ENCODE measurements around the gene JKAMP.
A peak's percentile ranks its signal among the peaks of the same experiment; 100 is the strongest.

The JKAMP gene

DNA sequence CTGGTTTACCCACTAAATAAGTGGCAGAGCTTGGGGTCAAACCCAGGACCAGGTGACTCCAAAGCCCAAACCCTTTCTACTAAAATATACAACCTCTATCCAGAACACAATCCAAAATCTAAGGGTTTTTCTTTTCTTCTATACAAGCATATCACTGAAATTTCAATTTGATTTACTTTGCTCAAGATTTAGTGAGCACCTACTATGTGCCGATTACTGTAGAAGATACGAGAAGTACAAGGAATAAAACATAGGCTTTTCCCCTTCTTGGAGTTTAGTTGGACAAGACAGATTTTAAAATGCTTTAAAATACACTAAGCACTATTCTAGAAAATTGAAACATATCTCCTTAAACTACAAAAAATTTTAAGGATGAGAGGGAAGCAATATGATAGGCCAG lies 2.9 kb upstream of the JKAMP start:
- DNase-seq (ENCODE audit: low read depth, low spot score) = no peak

DNA sequence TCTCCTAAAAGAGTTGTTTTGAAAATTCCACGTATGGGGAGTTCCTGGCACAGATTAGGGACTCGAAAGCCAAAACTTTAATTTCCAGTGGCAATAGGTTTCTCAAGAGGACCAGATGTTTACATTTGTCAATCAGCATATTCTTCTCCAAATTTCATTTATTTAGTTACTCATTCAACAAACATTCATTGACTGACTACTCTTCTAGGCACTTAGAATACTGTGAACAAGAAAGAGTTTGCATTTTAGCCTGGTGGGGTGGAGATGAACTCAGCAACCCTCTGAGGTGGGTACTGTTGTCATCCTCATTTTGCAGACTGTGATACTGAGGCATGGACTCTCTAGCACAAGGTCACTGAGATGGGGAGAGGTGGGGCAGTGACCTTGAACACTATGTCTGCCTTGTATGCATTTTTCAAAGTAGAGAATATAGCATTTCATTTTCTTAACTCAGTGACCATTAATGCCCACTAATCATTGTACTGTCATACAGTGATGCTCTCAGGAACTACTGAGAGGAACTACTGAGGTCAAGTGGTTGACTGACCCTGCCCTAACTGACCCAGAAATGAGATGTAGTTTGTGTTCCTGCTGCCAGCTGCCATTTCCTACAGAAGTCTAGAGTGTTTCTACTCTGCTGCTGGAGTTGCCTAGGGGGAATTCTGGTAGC lies 2.3 kb upstream of the JKAMP start:
- no peak for DNase-seq (ENCODE audit: low read depth, low spot score)

DNA sequence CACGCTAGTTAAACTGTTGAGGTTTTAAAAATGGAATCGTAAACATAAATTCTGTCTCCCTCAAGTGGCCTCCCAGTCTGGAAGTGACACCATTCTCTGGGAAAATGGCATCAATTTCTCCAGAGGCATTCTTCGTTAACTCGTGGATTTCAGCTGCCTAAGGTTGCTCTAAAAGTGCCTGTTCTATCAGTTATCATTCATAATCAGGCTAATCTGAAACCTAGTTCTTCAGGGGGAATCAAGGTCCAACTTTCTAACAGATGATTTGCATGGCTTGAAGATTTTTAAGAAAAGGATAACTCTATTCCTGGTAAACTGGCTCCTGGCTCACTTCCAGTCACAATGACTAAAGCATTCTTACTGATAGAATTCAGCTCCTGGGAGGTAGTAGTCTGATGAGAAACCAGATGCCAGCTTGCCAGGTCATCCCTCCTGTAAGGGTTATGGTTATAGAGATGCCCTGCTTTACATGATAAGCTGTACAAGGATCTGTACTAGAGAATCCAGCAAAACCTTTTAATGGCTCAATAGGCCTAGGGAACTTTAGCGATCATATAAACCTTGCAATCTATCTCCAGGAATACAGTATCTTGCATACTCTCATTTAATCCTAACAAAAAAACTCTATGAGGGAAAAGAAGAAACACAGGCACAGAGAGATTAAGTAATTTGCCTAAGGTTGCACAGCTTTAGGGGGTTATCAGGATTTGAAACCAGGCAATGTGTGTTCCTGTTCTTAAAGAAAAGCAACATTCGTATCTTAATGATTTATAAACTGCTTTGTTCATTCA lies 1.6 kb upstream of the JKAMP start:
- no peak for DNase-seq (ENCODE audit: low read depth, low spot score)

DNA sequence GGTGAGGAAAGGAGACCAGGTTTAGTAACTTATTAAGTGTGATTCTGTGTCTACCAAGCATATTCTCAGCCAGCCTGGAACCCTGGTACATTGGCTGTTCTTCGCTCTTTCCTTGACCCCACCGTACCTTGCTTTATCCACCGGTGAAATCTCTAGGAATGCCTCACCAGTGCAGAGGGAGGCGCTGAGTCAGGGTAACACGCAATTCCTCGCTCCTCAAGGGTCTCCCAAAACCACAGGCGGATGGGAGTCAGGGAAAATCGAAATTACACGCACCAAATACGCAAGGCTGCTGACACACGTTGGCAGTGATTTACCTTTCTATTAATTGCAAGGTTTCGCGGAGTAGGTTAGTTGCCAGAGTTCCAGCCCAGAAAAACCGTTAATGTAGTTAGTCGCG lies 954 bp upstream of the JKAMP start:
- DNase-seq (ENCODE audit: low read depth, low spot score) = no peak

DNA sequence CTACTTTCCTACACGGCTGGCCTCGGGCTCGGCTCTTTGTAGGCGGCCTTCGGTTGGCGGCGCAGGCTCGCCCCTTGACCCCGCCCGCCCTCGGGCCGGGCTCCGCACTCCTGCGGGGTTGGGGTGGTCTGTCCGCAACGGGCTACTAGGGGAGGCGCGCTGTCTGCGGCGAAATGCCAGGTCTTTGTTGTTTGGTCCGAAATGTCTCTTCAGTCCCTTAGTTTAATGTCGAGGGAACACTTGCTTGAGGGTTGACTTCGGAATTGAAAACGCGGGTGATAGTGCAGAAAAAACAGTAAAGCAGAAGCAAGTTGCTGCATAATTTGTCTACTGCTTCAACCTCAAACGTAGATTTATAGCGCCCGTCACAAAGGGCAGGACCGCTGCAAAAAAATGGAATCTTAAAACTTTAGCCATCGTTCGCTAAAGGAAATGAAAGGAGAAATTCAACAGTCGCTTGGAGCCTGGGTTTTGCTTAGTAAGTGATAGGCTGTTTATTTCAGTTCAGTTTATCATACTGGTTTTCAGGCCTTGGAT lies 390 bp downstream of the JKAMP start:
- DNase-seq (ENCODE audit: low read depth, low spot score) = no peak

DNA sequence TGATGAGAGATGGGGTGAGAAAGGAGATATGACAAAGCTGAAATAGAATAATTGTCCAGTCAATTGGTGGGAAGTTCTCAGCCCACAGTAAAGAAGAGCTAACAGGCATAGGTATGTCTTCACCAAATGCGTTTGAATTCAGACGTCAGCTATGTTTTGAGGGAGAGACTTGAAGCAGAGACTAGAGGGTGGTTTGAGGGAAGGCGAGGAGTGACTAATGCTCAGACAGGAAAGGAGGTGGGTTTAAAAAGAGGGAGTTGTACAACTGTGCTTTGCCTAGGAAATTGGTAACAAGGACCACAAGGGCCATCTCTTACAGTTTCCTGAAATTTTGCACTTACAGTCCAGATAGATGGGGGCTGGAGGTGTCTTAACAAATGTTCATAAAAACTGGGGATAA lies 6.4 kb downstream of the JKAMP start:
- DNase-seq (ENCODE audit: low read depth, low spot score) = no peak

DNA sequence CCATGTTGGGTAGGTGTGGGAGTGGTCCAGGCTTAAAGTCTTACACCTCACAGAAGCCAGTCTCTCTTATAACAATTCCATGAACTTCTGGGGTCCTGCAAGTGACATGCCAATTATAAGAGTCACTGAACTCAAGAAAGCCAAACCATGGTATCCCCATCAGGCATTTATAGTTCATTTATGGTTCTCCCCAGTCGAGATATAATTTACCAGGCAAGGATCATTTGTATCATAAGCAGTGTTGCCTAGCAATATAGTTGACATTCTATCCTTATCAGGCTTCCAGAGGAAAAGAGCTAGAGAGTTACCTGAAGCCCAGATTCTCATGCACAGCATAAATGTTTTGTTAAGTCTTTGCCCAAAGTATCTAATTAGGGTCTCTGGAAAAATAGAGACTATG lies 8.1 kb downstream of the JKAMP start:
- no peak for DNase-seq (ENCODE audit: low read depth, low spot score)

DNA sequence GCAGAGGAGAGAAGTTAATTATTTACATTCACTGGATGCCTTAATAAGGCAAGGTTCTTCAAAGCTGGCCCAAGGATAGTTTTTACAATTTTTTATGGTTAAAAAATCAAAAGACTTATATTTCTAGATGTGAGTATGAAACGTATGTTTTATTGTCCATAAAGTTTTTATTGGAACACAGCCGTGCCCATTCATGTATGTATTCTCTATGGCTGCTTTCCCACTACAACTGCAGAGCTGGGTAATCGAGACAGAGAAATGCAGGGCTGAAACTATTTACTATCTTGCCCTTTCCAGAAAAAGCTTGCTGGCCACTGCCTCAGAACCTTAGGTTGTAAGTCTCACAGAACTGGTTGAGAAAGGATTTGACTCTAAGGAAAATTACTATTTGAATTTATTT lies 16.4 kb downstream of the JKAMP start:
- DNase-seq (ENCODE audit: low read depth, low spot score) = no peak

DNA sequence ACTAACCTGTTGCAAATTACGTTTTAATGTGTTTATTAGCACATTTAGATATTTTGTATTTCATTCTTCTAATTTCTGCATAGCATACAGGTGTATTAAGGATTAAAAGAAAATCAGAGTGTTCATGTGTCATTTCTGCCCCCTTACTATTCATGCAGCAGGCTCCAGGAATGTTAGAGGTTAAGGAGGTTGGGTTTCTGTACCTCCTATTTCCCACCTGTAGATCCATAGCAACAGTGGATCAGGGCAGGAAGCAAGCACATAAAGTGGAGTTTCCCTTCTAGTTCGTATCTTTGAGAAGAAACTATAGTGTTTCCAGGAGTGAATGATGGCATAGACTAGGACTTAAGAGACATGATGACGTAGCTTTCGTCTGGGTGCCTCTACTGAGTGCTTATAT lies 18.9 kb downstream of the JKAMP start:
- DNase-seq (ENCODE audit: low read depth, low spot score) = no peak

DNA sequence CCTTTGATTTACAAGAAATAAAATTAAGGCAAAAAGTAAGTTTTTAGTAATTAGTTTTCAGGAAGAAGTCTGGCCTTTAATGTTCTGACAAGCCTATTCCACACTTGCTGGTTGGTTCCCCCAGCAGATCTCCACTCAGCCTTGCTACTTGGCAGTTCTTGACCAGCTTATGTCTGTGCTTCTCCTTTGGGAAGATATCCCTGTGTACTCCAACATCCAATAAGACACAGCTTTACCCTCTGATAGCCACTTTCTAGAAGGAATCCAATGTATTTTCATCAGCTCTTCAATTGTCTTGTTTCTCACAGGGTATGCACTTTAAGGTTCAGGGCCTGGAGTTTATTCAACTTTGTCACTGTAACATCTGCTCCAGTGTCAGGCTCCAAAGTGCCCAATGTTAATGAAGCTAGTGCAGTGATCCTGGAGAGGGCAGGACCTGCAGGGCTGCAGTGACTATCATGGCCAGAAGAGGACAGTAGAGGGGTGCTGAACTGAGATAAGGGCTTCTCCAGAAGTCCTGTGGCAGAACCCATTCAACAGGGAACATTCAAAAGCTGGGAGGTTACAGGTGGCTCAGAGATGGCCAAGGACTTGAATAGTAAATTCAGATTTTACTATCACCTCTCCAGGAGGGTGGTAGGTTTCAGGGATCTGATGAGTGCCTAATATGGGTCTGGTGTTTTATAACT lies 22.9 kb downstream of the JKAMP start:
- DNase-seq (ENCODE audit: low read depth, low spot score) = peak; percentile 88

DNA sequence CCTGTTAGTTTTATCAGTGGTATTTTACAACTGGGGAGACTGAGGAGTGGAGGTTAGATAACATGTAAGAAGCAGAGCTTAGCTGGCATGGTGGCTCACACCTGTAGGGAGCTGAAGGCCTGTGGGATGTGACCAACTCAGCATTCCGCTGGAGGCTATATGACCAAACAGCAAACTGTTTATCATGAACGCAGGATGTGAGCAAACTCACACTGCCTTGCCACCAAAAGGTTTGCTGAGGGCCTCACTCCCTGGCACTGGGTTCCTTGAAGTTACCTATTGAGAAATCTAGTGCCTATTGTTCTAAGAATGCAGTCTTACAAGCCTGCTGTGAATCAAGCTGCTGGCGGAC lies 23.4 kb downstream of the JKAMP start:
- no peak for DNase-seq (ENCODE audit: low read depth, low spot score)

DNA sequence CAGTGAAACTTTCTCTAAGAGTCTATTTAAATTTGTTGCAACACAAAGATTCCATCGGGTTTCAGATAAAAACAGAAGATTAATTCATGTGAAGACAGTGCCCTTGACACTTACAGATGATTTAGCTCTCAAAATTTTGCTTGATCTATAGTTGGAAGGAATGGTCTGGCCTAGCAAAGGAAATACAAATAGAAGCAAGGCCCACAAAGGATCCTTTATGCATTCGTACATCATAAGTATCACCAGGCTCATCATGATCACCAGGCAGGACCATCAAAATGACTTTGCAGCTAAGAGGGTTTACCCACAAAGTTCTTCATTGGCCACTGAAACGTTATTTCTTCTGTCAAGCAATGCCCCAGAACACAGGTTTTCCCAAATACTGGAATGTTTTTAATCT lies 24.8 kb downstream of the JKAMP start:
- DNase-seq (ENCODE audit: low read depth, low spot score) = no peak

DNA sequence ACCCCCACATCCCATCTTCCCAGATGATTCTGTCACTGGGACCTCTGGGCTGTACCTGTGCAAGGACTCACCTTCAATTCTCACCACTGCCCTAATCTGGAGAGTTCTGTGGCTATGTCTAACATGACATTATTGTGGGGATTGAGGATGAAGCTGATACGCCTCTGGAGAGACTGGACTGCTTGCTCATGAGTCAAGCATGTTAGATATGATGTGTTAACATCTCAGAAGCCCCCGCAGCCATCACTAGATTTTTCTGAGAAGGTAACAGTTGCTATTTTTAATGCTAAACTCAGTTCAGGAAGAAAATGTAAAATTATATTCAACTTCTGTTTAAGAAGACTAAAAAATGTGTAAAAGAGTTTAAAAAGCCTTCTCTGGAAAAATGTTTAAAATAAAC lies 25.7 kb downstream of the JKAMP start:
- DNase-seq (ENCODE audit: low read depth, low spot score) = no peak

DNA sequence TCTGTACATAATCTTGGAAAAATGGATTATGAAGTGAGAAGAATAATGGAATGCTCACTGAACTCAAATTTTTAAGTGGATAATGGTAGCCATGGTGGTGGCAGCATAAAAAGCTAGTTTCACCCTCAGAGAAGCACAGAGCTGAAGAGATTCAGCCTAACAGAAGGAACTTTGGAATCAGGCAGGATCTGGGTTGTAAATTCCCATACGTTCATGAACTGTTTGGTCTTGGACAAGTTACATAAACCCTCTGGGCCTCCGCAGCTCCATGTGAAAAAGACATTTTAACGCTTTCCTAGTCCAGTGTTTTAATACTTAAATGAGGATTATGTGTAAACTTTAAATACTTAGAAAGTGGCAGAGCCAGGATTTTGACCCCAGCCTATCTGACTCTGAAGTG lies 26.6 kb downstream of the JKAMP start:
- DNase-seq (ENCODE audit: low read depth, low spot score) = no peak

DNA sequence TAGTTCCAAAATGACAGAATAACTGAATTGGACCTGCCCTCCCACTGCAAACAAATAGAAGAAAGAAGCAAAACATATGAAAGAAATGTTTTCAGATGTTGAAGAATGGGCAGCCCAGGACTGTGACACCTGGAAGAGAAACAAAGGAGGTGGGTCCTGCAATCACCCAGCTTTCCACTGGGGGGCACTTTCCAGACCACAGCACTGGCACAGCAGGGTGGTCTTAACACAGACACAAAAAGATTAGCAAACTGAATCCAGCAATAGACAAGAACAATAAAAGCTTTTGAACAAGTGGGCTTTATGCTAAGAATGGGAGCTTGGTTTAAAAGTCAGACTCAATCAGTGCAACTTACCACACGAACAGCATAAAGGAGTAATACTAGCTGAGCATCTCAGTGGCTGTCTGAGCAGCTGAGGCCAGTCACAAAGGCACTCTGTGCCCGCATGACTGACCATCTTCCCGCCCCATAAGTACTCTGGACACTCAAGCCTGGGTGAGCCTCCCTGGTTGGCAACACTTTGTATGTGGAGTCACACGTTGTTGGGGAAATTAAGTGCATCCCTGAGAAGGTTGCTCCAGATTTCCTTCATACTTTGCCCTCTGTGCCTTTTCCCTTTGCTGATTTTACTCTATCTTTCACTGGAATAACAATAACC lies 27.7 kb downstream of the JKAMP start:
- peak; percentile 65 for DNase-seq (ENCODE audit: low read depth, low spot score)

DNA sequence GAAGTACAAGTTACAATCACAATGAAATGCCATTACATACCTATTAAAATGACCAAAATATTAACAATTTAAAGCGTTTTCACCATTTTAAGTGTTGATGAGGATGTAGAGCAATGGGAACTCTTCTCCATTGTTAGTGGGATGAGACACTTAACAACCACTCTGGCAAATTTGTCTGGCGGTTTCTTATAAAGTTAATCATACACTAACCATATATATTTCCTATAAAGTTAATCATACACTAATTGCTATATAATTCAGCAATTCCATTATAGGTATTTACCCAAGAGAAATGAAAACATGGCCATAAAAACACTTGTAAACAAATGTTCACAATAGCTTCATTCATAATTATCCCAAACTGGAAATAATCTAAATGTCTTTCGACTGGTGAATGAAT lies 35.9 kb downstream of the JKAMP start:
- no peak for DNase-seq (ENCODE audit: low read depth, low spot score)

DNA sequence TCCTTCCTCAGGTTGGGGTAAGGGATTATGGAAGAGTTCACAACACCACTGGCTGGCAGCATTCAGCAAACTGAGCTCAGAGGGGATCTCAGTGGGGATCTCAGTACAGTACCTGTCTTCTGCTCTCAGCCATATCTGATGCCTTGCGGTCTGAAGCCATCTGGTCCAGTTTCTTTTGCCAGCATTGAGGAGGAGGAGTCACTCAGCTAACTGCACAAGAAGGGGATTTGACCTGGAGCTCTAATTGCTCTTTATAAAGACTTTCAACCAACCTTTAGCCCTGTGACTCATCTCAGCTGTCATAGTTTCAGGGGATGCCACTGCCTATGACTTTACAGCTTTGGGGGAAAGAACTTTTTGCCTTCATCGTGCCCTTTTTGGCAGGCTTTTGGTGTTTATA lies 44.9 kb downstream of the JKAMP start:
- DNase-seq (ENCODE audit: low read depth, low spot score) = no peak

DNA sequence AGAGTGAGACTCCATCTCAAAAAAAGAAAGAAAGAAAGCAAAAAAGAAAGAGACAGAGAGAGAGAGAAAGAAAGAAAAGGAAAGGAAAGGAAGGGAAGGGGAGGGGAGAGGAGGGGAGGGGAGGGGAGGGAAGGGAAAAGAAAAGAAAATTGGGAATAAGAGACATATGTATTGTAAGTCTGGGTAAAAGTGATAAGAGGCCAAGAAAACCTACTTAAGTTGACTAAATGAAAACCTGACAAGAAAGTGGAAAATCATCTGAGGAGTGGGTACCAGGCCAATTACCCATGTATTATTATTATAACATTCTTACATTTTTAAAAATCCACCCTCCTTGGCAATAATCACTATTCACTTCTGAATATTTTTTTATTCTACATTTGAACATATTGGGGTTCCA lies 46.0 kb downstream of the JKAMP start:
- no peak for DNase-seq (ENCODE audit: low read depth, low spot score)

DNA sequence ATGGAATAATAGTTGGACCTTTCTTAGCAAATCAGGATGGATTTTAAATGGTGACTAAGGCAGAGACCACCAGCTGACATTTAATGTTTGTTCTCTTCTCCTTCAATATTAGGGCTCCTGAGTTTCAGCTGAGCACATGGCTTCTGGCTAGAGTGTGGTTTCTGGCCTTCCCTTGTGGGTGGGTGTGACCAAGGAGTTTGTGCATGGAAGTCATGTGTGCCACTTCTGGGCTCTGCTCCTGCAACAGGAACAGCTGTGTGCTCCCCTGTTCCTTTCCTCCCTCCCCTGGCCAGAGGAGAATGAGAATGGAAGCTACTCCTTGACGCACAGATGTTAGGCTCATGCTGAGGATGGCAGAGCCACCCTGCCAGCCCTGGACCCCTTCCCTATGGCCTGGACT lies 48.1 kb downstream of the JKAMP start:
- DNase-seq (ENCODE audit: low read depth, low spot score) = no peak

DNA sequence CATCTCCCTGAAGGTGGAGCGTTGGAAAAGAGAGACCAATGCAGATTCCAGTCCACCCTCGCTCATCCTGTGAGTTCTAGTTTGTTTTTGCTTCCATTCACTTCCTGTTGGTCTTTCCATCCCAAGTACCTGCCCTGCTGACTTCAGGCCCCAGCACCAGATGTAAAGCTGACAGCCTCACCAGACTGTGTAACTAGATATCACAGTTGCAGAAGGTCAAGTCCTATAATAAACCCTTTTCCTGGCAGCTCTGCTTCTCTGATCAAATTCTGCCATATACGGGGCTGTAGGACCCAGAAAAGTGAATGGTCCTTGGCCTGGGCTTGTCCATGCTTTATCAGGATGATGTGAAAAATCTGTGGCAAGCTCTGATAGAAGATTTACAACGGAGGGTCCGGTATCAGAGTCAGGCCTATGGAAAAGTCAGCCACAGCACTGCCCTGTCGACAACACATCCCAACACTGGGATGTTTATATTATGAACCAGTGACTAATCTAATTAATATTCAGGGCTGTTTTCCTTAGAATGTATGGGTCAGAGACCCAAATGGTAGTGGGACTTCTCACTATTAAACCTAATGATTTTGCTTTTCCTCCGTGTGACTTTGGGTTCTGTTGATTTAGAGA lies 50.2 kb downstream of the JKAMP start:
- DNase-seq (ENCODE audit: low read depth, low spot score) = no peak

DNA sequence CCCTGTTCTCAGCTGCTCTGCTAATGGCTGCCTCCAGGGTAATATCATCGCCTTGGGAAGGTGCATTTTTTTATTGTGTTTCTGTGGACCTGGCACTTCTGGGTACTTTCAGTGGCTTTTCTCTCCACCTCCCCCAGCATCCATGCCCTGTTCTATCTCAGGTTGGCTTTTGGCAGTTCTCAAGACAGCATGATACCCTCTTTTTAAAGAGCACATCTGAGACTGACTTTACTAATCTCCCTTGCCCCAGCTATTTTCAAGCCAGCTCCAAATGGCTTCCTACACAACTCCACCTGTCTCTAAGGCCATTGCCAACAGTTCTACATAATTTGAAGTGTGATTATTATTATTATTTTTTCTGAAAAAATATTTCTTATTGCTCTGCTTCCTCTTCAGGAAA lies 53.2 kb downstream of the JKAMP start:
- no peak for DNase-seq (ENCODE audit: low read depth, low spot score)

DNA sequence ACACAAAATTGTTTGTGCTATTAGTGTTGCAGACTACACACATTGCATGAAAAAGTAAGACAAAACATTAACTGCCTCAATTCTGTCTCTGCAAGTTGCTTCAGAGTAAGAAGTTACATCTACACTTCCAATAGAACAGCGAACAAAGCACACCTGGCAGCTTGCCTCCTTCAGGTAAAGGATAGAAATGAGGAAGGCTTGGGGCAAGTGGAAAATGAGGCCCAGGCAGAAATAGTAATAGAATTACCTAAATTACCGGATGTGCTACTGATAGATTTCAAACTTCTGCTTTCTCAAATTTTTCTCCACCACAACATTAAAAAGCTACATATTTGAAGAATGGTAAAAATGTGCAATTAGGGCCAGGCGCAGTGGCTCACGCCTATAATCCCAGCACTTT lies 54.6 kb downstream of the JKAMP start:
- no peak for DNase-seq (ENCODE audit: low read depth, low spot score)

Data from ELF-1 (cell line).